Neural progenitor cell (in vitro differentiated cells): Measurements from ENCODE around the gene TTYH1. TPM values are rescaled to one million over a fixed set of nuclear protein-coding genes. Genes with fewer than 3 reads are reported as not detected.

Source experiments
- DNase-seq: peaks from one replicate; pipeline ENCODE4 v3.0.0-alpha.2; 2016; ENCODE audit warnings: low spot score
- H2AFZ ChIP-seq: fragments of 200-600 bp; sonication (generic); replicated peaks from 2 replicates; pipeline ENCODE4 v1.6.1; 2016; ENCODE audit warnings: antibody characterized with exemption
- H3F3A ChIP-seq: fragments of 200-600 bp; sonication (generic); 2 replicates; pipeline ENCODE4 v1.6.1; 2016; ENCODE audit warnings: antibody characterized with exemption, low read depth
- H3K27ac ChIP-seq: fragments of 200-600 bp; sonication (generic); 2 replicates; pipeline ENCODE4 v1.5.1; 2016; ENCODE audit warnings: mild to moderate bottlenecking
- H3K27me3 ChIP-seq: fragments of 200-600 bp; sonication (generic); 2 replicates; pipeline ENCODE4 v1.6.1; 2016; ENCODE audit warnings: mild to moderate bottlenecking, moderate library complexity
- H3K36me3 ChIP-seq: fragments of 200-600 bp; sonication (generic); 2 replicates; pipeline ENCODE4 v1.5.1; 2016
- H3K4me1 ChIP-seq: fragments of 200-600 bp; sonication (generic); 2 replicates; pipeline ENCODE4 v1.6.1; 2016; ENCODE audit warnings: mixed run types
- H3K4me2 ChIP-seq: fragments of 200-600 bp; sonication (generic); 2 replicates; pipeline ENCODE4 v1.6.1; 2016
- H3K4me3 ChIP-seq: fragments of 200-600 bp; sonication (generic); 2 replicates; pipeline ENCODE4 v1.5.1; 2016
- H3K79me2 ChIP-seq: fragments of 200-600 bp; sonication (generic); 2 replicates; pipeline ENCODE4 v1.6.1; 2016; ENCODE audit warnings: low read depth
- H3K9ac ChIP-seq: fragments of 200-600 bp; sonication (generic); 2 replicates; pipeline ENCODE4 v1.6.1; 2016
- H3K9me3 ChIP-seq: fragments of 200-600 bp; sonication (generic); 2 replicates; pipeline ENCODE4 v1.5.1; 2016; ENCODE audit warnings: low read depth
- H4K20me1 ChIP-seq: fragments of 200-600 bp; sonication (generic); 2 replicates; pipeline ENCODE4 v1.6.1; 2016; ENCODE audit warnings: low read depth
- H3K27ac Mint-ChIP-seq: 3 replicates; pipeline ENCODE4 v1.8.0; 2021; ENCODE audit warnings: mixed read lengths
- H3K27me3 Mint-ChIP-seq: 2 replicates; pipeline ENCODE4 v1.8.0; 2022; ENCODE audit warnings: low read depth, mild to moderate bottlenecking, inconsistent platforms, moderate library complexity, mixed read lengths; ENCODE audit not compliant: insufficient read depth
- H3K36me3 Mint-ChIP-seq: 3 replicates; pipeline ENCODE4 v1.8.0; 2021; ENCODE audit warnings: mixed read lengths
- H3K4me1 Mint-ChIP-seq: 3 replicates; pipeline ENCODE4 v1.8.0; 2021; ENCODE audit warnings: mixed read lengths
- H3K4me3 Mint-ChIP-seq: 3 replicates; pipeline ENCODE4 v1.8.0; 2021; ENCODE audit warnings: mild to moderate bottlenecking, moderate library complexity, mixed read lengths
- H3K9me3 Mint-ChIP-seq: 3 replicates; pipeline ENCODE4 v1.8.0; 2020; ENCODE audit warnings: mixed read lengths
- CTCF ChIP-seq: fragments of 200-600 bp; sonication (generic); IDR thresholded peaks from 2 replicates; pipeline ENCODE4 v1.5.1; 2017; ENCODE audit warnings: antibody characterized with exemption, mild to moderate bottlenecking
- EZH2 ChIP-seq: fragments of 200-600 bp; sonication (generic); IDR thresholded peaks from 2 replicates; pipeline ENCODE4 v1.6.1; 2017; ENCODE audit warnings: antibody characterized with exemption, mild to moderate bottlenecking, moderate library complexity
- EZH2phosphoT487 ChIP-seq: fragments of 200-600 bp; sonication (generic); IDR thresholded peaks from 2 replicates; pipeline ENCODE4 v1.6.1; 2017; ENCODE audit warnings: antibody characterized with exemption
- total RNA-seq: library from RNA; depleted of rRNA; stranded (reverse); fragments of >200 nt; gene quantifications from 2 replicates; pipeline ENCODE4 v1.2.3, GENCODE V29; 2015; ENCODE audit warnings: low replicate concordance

The TTYH1 gene
- total RNA-seq, 1 donor from 2014 or later, result 34.2 TPM

GRCh38 chr19:54477650-54478049 is 62.4 kb downstream of the TTYH1 start:
- Histone ChIP-seq H3K27ac (no peak overlapping the region), H3F3A (no peaks in the 10 kb centered on the region), H3K9me3 (no peaks in the 10 kb centered on the region), H3K4me1 (peaks cover 3% of the 10 kb centered on the region), H3K79me2 (no peaks in the 10 kb centered on the region), H3K27me3 (peaks cover 17% of the 10 kb centered on the region), H3K36me3 (no peaks in the 10 kb centered on the region), H3K4me3 (no peak overlapping the region), H3K4me2 (no peak overlapping the region), H2AFZ (no peak overlapping the region), H3K9ac (no peak overlapping the region), H4K20me1 (no peaks in the 10 kb centered on the region)
- H3K36me3 Mint-ChIP-seq, result no peaks in the 10 kb centered on the region
- H3K27me3 Mint-ChIP-seq, result peaks cover 18% of the 10 kb centered on the region
- no peaks in the 10 kb centered on the region for H3K9me3 Mint-ChIP-seq
- H3K27ac Mint-ChIP-seq, result peak overlapping the region; percentile 19
- DNase-seq, result no peak
- H3K4me3 Mint-ChIP-seq, result peak overlapping the region; percentile 25
- H3K4me1 Mint-ChIP-seq, result peaks cover 8% of the 10 kb centered on the region
- TF ChIP-seq EZH2phosphoT487 (no peak), CTCF (peak; percentile 6), EZH2 (no peak)

GRCh38 chr19:54478677-54479266 is 63.5 kb downstream of the TTYH1 start:
- Histone ChIP-seq H3K27me3 (peaks cover 9% of the 10 kb centered on the region), H4K20me1 (no peaks in the 10 kb centered on the region), H3K27ac (no peak overlapping the region), H3K4me1 (no peaks in the 10 kb centered on the region), H3F3A (no peaks in the 10 kb centered on the region), H3K36me3 (no peaks in the 10 kb centered on the region), H3K9ac (no peak overlapping the region), H3K4me2 (no peak overlapping the region), H3K9me3 (no peaks in the 10 kb centered on the region), H3K79me2 (no peaks in the 10 kb centered on the region), H2AFZ (no peak overlapping the region), H3K4me3 (no peak overlapping the region)
- peak; percentile 93 for DNase-seq
- Mint-ChIP-seq H3K4me3 (no peak overlapping the region), H3K4me1 (peaks cover 4% of the 10 kb centered on the region), H3K27ac (no peak overlapping the region), H3K27me3 (peaks cover 18% of the 10 kb centered on the region), H3K36me3 (no peaks in the 10 kb centered on the region), H3K9me3 (no peaks in the 10 kb centered on the region)
- TF ChIP-seq EZH2phosphoT487, result no peak
- TF ChIP-seq CTCF, result peak; percentile 80

DNA sequence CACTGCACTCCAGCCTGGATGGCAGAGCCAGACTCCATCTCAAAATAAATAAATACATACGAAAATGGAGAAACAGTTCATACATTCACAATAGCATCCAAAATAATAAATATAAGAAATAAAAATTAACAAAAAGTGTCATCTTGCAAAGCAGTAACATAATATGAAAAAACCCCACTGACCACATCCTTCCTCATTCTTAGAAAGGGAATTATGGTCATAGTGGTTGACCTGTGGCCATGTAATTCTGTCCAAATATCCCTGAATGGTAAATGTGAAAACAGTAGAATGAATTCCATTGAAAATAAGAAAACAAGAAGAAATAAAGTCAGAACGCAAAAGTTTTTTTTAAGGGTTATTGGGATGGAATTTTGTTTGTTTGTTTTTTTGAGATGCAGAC is 64.8 kb downstream of the TTYH1 start:
- no peaks in the 10 kb centered on the region for H3K9me3 Mint-ChIP-seq
- no peaks in the 10 kb centered on the region for H3F3A ChIP-seq
- no peaks in the 10 kb centered on the region for H3K4me1 ChIP-seq
- H3K79me2 ChIP-seq, result no peaks in the 10 kb centered on the region
- H4K20me1 ChIP-seq, result no peaks in the 10 kb centered on the region
- no peaks in the 10 kb centered on the region for H3K9me3 ChIP-seq
- no peaks in the 10 kb centered on the region for H3K36me3 Mint-ChIP-seq
- no peak overlapping the region for H3K4me2 ChIP-seq
- no peak overlapping the region for H3K27ac Mint-ChIP-seq
- no peak overlapping the region for H3K27ac ChIP-seq
- TF ChIP-seq EZH2, result no peak
- peaks cover 4% of the 10 kb centered on the region for H3K4me1 Mint-ChIP-seq
- H2AFZ ChIP-seq, result no peak overlapping the region
- no peak overlapping the region for H3K4me3 Mint-ChIP-seq
- H3K9ac ChIP-seq, result no peak overlapping the region
- DNase-seq, result no peak
- H3K27me3 Mint-ChIP-seq, result peaks cover 19% of the 10 kb centered on the region
- no peaks in the 10 kb centered on the region for H3K27me3 ChIP-seq
- H3K36me3 ChIP-seq, result no peaks in the 10 kb centered on the region
- no peak overlapping the region for H3K4me3 ChIP-seq

DNA sequence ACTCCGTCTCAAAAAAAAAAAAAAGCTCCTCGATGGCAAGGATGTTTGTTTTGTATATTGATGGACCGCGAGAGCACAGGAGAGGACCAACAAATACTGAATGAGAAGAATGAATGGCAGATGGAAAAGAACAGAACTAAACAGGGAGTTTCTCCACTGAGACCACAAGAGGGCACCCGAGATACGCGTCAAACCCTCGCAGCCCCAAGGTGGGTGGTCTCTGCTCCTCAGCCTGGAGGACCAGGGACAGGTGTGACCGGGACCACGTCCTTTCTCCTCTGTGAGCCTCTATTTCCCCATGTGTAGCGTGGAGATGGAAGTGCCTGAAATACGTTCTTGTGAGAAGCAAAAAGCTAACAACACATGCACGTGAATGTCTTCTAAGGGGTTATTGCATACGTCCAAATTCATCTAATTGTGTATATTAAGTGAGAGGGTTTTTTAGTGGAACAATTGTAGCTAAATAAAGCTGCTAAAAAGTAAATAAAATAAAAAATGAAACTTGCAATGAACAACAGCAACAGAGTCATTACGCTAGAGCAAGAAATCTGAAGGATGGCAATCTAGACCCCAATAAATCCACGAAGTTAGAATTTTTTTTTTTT is 66.2 kb downstream of the TTYH1 start:
- no peak overlapping the region for H3K4me3 ChIP-seq
- no peak for TF ChIP-seq EZH2
- TF ChIP-seq CTCF, result peak; percentile 78
- no peak for TF ChIP-seq EZH2phosphoT487
- peak overlapping the region; percentile 1 for H3K4me3 Mint-ChIP-seq
- H3K9me3 Mint-ChIP-seq, result no peaks in the 10 kb centered on the region
- no peaks in the 10 kb centered on the region for H3K4me1 ChIP-seq
- peak; percentile 93 for DNase-seq
- H3K36me3 ChIP-seq, result no peaks in the 10 kb centered on the region
- no peaks in the 10 kb centered on the region for H3K36me3 Mint-ChIP-seq
- H3K9me3 ChIP-seq, result no peaks in the 10 kb centered on the region
- H3K4me1 Mint-ChIP-seq, result peaks cover 4% of the 10 kb centered on the region
- peaks cover 22% of the 10 kb centered on the region for H3K27me3 Mint-ChIP-seq
- no peaks in the 10 kb centered on the region for H4K20me1 ChIP-seq
- H2AFZ ChIP-seq, result no peak overlapping the region
- no peak overlapping the region for H3K4me2 ChIP-seq
- H3K79me2 ChIP-seq, result no peaks in the 10 kb centered on the region
- H3F3A ChIP-seq, result no peaks in the 10 kb centered on the region
- no peak overlapping the region for H3K9ac ChIP-seq
- no peaks in the 10 kb centered on the region for H3K27me3 ChIP-seq
- no peak overlapping the region for H3K27ac ChIP-seq
- no peak overlapping the region for H3K27ac Mint-ChIP-seq
